ENCODE results near the gene KCNJ16. TPM values are rescaled to one million over a fixed set of nuclear protein-coding genes. Genes with fewer than 3 reads are reported as not detected.

The KCNJ16 gene
- total and polyA plus RNA-seq, 2 experiments from 2014 or later: not detected

- no peaks in the 10 kb centered on the region for H4K20me1 ChIP-seq (ENCODE audit: insufficient read depth)
- H3K27me3 ChIP-seq (replicated peaks; ENCODE audit: insufficient read depth): no peaks in the 10 kb centered on the region
- WGBS, 2 experiments (ENCODE audit: low coverage in 1 of 2, low lambda C conversion rate in 2 of 2, missing lambda C conversion rate in 2 of 2): 56 to 59% methylated on average over 3 of the region's 3 CpGs
- no peak overlapping the region for H3K27ac ChIP-seq
- in situ Hi-C loops (cut with MboI): no loop called here
- H2AFZ ChIP-seq: no peak overlapping the region
- TF ChIP-seq EZH2 (IDR thresholded peaks at IDR 0.05; ENCODE audit: insufficient read depth, poor library complexity, severe bottlenecking) (no peak), EZH2phosphoT487 (IDR thresholded peaks at IDR 0.05; ENCODE audit: insufficient read depth, low read depth) (no peak)
- DNase-seq: no peak
- H3K36me3 ChIP-seq (ENCODE audit: low read depth): no peaks in the 10 kb centered on the region
- peaks cover 10% of the 10 kb centered on the region; the same call in 1 of the 2 replicates for H3K4me1 ChIP-seq (ENCODE audit: insufficient read depth)
- H3K79me2 ChIP-seq (ENCODE audit: insufficient read depth): no peaks in the 10 kb centered on the region
- no peak overlapping the region for H3K4me2 ChIP-seq (ENCODE audit: unreplicated experiment)
- H3K9me2 ChIP-seq (ENCODE audit: insufficient read depth): no peaks in the 10 kb centered on the region
- no peaks in the 10 kb centered on the region for H3F3A ChIP-seq (ENCODE audit: insufficient read depth)
- no peak overlapping the region for H3K9ac ChIP-seq
- H3K9me3 ChIP-seq (ENCODE audit: low read depth): no peaks in the 10 kb centered on the region
- H3K4me3 ChIP-seq: no peak overlapping the region
These were observed 1.8 kb downstream of the KCNJ16 start for GRCh38 chr17:70076831-70077230.

DNA sequence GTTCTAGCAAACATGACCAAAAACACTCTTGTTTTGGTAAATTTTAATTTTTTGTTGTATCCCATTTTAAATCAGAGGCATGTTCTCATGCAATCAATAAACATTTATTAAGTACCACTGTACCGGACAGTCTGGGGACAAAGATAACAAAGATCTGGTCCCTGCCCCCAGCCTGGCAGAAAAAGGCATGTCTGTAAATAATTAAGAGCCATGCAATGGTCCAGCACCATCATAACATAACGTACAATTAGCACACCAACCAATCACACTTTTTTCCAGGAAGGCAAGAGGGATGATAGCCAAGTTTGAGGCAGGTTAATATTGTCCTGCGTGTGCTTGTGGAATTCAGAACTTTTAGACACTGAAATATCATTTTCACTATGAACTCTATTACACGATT, 3.5 kb downstream of the KCNJ16 start:
- no peaks in the 10 kb centered on the region for H4K20me1 ChIP-seq (ENCODE audit: insufficient read depth)
- no peaks in the 10 kb centered on the region for H3K36me3 ChIP-seq (ENCODE audit: low read depth)
- peaks cover 10% of the 10 kb centered on the region; the same call in 1 of the 2 replicates for H3K4me1 ChIP-seq (ENCODE audit: insufficient read depth)
- no peak overlapping the region for H3K27ac ChIP-seq
- TF ChIP-seq EZH2phosphoT487 (IDR thresholded peaks at IDR 0.05; ENCODE audit: insufficient read depth, low read depth) (no peak), EZH2 (IDR thresholded peaks at IDR 0.05; ENCODE audit: insufficient read depth, poor library complexity, severe bottlenecking) (no peak)
- 19 to 20% methylated on average over 4 of the region's 4 CpGs for WGBS, 2 experiments (ENCODE audit: low coverage in 1 of 2, low lambda C conversion rate in 2 of 2, missing lambda C conversion rate in 2 of 2)
- H3K27me3 ChIP-seq (replicated peaks; ENCODE audit: insufficient read depth): no peaks in the 10 kb centered on the region
- no peaks in the 10 kb centered on the region for H3K9me3 ChIP-seq (ENCODE audit: low read depth)
- no peak for DNase-seq
- H3F3A ChIP-seq (ENCODE audit: insufficient read depth): no peaks in the 10 kb centered on the region
- H3K4me3 ChIP-seq: no peak overlapping the region
- H3K9ac ChIP-seq: no peak overlapping the region
- H2AFZ ChIP-seq: no peak overlapping the region
- in situ Hi-C loops (cut with MboI): no loop called here
- H3K9me2 ChIP-seq (ENCODE audit: insufficient read depth): no peaks in the 10 kb centered on the region
- H3K79me2 ChIP-seq (ENCODE audit: insufficient read depth): no peaks in the 10 kb centered on the region
- H3K4me2 ChIP-seq (ENCODE audit: unreplicated experiment): no peak overlapping the region

DNA sequence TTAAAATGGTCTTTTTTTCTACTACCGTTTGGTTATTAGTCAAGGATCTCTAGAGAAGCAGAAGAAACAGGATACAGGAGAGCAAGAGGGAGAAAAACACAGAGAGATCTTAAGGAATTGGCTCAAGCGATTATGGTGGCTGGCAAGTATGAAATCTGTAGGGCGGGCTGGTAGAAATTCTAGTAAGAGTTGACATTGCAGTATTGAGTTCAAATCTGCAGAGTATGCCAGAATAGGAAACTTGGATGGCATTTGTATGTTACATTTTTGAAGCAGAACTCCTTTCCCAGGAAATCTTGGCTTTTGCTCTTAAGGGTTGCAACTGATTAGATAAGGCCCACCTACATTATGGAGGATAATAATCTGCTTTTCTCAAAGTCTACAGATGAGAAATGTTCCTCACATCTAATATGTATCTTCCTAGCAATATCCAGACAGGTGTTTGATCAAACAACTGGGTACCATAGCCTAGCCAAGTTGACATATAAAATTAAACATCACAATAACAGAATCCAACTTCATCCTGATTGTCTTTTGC, 4.0 kb downstream of the KCNJ16 start:
- Histone ChIP-seq H3K4me3 (no peak overlapping the region), H3K27ac (no peak overlapping the region), H3F3A (ENCODE audit: insufficient read depth) (no peaks in the 10 kb centered on the region), H3K9me2 (ENCODE audit: insufficient read depth) (no peaks in the 10 kb centered on the region), H2AFZ (no peak overlapping the region), H3K9me3 (ENCODE audit: low read depth) (no peaks in the 10 kb centered on the region), H4K20me1 (ENCODE audit: insufficient read depth) (no peaks in the 10 kb centered on the region), H3K4me1 (ENCODE audit: insufficient read depth) (peaks cover 10% of the 10 kb centered on the region; the same call in 1 of the 2 replicates), H3K79me2 (ENCODE audit: insufficient read depth) (no peaks in the 10 kb centered on the region), H3K36me3 (ENCODE audit: low read depth) (no peaks in the 10 kb centered on the region), H3K4me2 (ENCODE audit: unreplicated experiment) (no peak overlapping the region), H3K27me3 (replicated peaks; ENCODE audit: insufficient read depth) (no peaks in the 10 kb centered on the region), H3K9ac (no peak overlapping the region)
- DNase-seq: no peak
- TF ChIP-seq EZH2phosphoT487 (IDR thresholded peaks at IDR 0.05; ENCODE audit: insufficient read depth, low read depth) (no peak), EZH2 (IDR thresholded peaks at IDR 0.05; ENCODE audit: insufficient read depth, poor library complexity, severe bottlenecking) (no peak)
- in situ Hi-C loops (cut with MboI): no loop called here
- 53 to 59% methylated on average over 3 of the region's 3 CpGs for WGBS, 2 experiments (ENCODE audit: low coverage in 1 of 2, low lambda C conversion rate in 2 of 2, missing lambda C conversion rate in 2 of 2)

DNA sequence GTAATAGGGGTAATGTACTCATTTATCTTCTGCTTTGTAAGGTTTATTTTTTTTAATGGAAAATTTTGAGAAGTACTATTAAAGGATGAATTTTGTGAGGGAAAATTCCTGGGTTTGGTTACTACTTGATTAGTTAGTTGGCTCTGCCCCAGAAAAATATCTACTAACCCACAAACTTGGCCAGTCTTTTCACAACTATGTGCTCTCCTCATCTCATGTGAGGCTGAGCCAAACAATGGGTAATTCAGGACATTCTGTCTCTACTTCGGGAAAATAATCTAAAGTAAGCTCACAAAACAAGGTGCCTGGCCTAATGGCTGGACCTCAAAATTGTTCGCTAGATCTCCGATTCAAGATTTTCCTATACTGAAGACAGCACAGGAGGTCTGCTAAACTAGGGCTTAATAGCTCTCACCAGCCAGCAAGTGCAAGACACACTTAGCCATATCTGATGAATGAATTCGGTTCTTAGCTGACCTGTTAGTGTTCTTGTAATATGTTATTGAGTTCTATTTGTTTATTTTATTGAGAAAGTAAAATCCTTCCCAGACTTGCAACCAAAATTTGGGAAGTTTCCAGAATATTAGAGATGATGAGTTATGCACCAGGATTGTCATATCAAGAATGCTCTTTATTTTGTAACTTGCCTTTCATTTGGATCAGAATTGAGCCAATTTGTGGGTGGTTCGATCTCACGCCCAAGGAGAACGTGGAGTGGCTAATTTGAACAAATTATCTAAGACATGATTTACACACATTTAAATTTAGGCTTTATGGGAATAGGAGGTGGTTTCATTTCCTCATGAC, 5.7 kb downstream of the KCNJ16 start:
- TF ChIP-seq EZH2 (IDR thresholded peaks at IDR 0.05; ENCODE audit: insufficient read depth, poor library complexity, severe bottlenecking): no peak
- no peak for TF ChIP-seq EZH2phosphoT487 (IDR thresholded peaks at IDR 0.05; ENCODE audit: insufficient read depth, low read depth)
- peak; percentile 79 for DNase-seq

More for the DNA sequence above, 5.7 kb downstream of the KCNJ16 start:
- no peak overlapping the region for H3K4me2 ChIP-seq (ENCODE audit: unreplicated experiment)
- H4K20me1 ChIP-seq (ENCODE audit: insufficient read depth): no peaks in the 10 kb centered on the region
- H3K4me3 ChIP-seq: no peak overlapping the region
- H2AFZ ChIP-seq: no peak overlapping the region
- H3K27ac ChIP-seq: no peak overlapping the region
- peaks cover 10% of the 10 kb centered on the region; the same call in 1 of the 2 replicates for H3K4me1 ChIP-seq (ENCODE audit: insufficient read depth)
- no peak overlapping the region for H3K9ac ChIP-seq
- no peaks in the 10 kb centered on the region for H3F3A ChIP-seq (ENCODE audit: insufficient read depth)
- in situ Hi-C loops (cut with MboI): no loop called here
- no peaks in the 10 kb centered on the region for H3K36me3 ChIP-seq (ENCODE audit: low read depth)
- H3K27me3 ChIP-seq (replicated peaks; ENCODE audit: insufficient read depth): no peaks in the 10 kb centered on the region
- WGBS, 2 experiments (ENCODE audit: low coverage in 1 of 2, low lambda C conversion rate in 2 of 2, missing lambda C conversion rate in 2 of 2): 30 to 31% methylated on average over 7 of the region's 7 CpGs
- H3K9me2 ChIP-seq (ENCODE audit: insufficient read depth): no peaks in the 10 kb centered on the region
- H3K79me2 ChIP-seq (ENCODE audit: insufficient read depth): no peaks in the 10 kb centered on the region
- H3K9me3 ChIP-seq (ENCODE audit: low read depth): no peaks in the 10 kb centered on the region
